Hepatocyte (in vitro differentiated cells): ENCODE results near the gene CACNG7. TPM values are rescaled to one million over a fixed set of nuclear protein-coding genes. Genes with fewer than 3 reads are reported as not detected.

ENCODE experiments used
- DNase-seq: peaks from one replicate; pipeline ENCODE4 v3.0.0-alpha.2; 2016; ENCODE audit warnings: low spot score
- H2AFZ ChIP-seq: fragments of 200-600 bp; sonication (generic); 2 replicates; pipeline ENCODE4 v1.6.0; 2016; ENCODE audit warnings: antibody characterized with exemption, mild to moderate bottlenecking
- H3K27ac ChIP-seq: fragments of 200-600 bp; sonication (generic); 2 replicates; pipeline ENCODE4 v1.5.1; 2016; ENCODE audit warnings: mild to moderate bottlenecking
- H3K27me3 ChIP-seq: fragments of 200-600 bp; sonication (generic); 2 replicates; pipeline ENCODE4 v1.6.1; 2016
- H3K36me3 ChIP-seq: fragments of 200-600 bp; sonication (generic); replicated peaks from 2 replicates; pipeline ENCODE4 v1.5.1; 2016; ENCODE audit warnings: low read depth; ENCODE audit not compliant: insufficient read depth
- H3K4me1 ChIP-seq: fragments of 200-600 bp; sonication (generic); 2 replicates; pipeline ENCODE4 v1.5.1; 2016; ENCODE audit warnings: mild to moderate bottlenecking, moderate library complexity; ENCODE audit not compliant: insufficient read depth
- H3K4me2 ChIP-seq: fragments of 200-600 bp; sonication (generic); 2 replicates; pipeline ENCODE4 v1.6.0; 2016
- H3K4me3 ChIP-seq: fragments of 200-600 bp; sonication (generic); 2 replicates; pipeline ENCODE4 v1.5.1; 2016; ENCODE audit warnings: mild to moderate bottlenecking
- H3K79me2 ChIP-seq: fragments of 200-600 bp; sonication (generic); 2 replicates; pipeline ENCODE4 v1.6.0; 2017; ENCODE audit warnings: mild to moderate bottlenecking
- H3K9me2 ChIP-seq: fragments of 200-600 bp; sonication (generic); replicated peaks from 2 replicates; pipeline ENCODE4 v1.6.0; 2017; ENCODE audit warnings: mild to moderate bottlenecking; ENCODE audit not compliant: insufficient read depth
- H3K9me3 ChIP-seq: fragments of 200-600 bp; sonication (generic); 2 replicates; pipeline ENCODE4 v1.5.1; 2016; ENCODE audit warnings: low read depth, mild to moderate bottlenecking
- H4K20me1 ChIP-seq: fragments of 200-600 bp; sonication (generic); 2 replicates; pipeline ENCODE4 v1.6.0; 2016; ENCODE audit warnings: mild to moderate bottlenecking; ENCODE audit not compliant: insufficient read depth, poor library complexity, severe bottlenecking
- EZH2 ChIP-seq: fragments of 200-600 bp; sonication (generic); IDR thresholded peaks from 2 replicates; pipeline ENCODE4 v1.6.1; 2016; ENCODE audit warnings: antibody characterized with exemption, mild to moderate bottlenecking, borderline replicate concordance
- EZH2phosphoT487 ChIP-seq: fragments of 200-600 bp; sonication (generic); IDR thresholded peaks from one replicate; pipeline ENCODE4 v1.6.1; 2018; ENCODE audit warnings: antibody characterized with exemption, mild to moderate bottlenecking, low read depth, moderate library complexity; ENCODE audit not compliant: unreplicated experiment, severe bottlenecking
- WGBS: methylation state at CpG from one replicate; pipeline ENCODE4 v1.1.6; 2016; ENCODE audit warnings: low lambda C conversion rate; ENCODE audit errors: missing lambda C conversion rate; 5-methylcytosine and 5-hydroxymethylcytosine counted together
- polyA plus RNA-seq: library from polyadenylated mRNA; unstranded; fragments of >200 nt; fragmentation: Nextera tagmentation; extraction: Ambion mirVana; gene quantifications from 2 replicates; pipeline ENCODE4 v1.2.1, GENCODE V29; 2016
- total RNA-seq: library from RNA; depleted of rRNA; stranded (reverse); fragments of >200 nt; gene quantifications from 2 replicates; pipeline ENCODE4 v1.2.3, GENCODE V29; 2014
- TF ChIP-seq, protein P1 (sequence below): fragments of 200-600 bp; sonication (generic); IDR thresholded peaks from 2 replicates; pipeline ENCODE4 v1.5.1; 2016; ENCODE audit warnings: antibody characterized with exemption, mild to moderate bottlenecking; ENCODE audit not compliant: poor library complexity

CACNG7 gene
- total and polyA plus RNA-seq, 2 experiments from 2014 or later: 0.31 to 0.90 TPM

GRCh38 chr19:53953383-53953782 lies 44.3 kb downstream of the CACNG7 start:
- no peak overlapping the region for H2AFZ ChIP-seq
- peaks cover 32% of the 10 kb centered on the region for H3K27me3 ChIP-seq
- H3K9me3 ChIP-seq: no peaks in the 10 kb centered on the region
- H3K4me1 ChIP-seq: no peaks in the 10 kb centered on the region
- no peaks in the 10 kb centered on the region for H4K20me1 ChIP-seq
- TF ChIP-seq EZH2phosphoT487 (no peak), EZH2 (no peak)
- TF ChIP-seq, protein P1, sequence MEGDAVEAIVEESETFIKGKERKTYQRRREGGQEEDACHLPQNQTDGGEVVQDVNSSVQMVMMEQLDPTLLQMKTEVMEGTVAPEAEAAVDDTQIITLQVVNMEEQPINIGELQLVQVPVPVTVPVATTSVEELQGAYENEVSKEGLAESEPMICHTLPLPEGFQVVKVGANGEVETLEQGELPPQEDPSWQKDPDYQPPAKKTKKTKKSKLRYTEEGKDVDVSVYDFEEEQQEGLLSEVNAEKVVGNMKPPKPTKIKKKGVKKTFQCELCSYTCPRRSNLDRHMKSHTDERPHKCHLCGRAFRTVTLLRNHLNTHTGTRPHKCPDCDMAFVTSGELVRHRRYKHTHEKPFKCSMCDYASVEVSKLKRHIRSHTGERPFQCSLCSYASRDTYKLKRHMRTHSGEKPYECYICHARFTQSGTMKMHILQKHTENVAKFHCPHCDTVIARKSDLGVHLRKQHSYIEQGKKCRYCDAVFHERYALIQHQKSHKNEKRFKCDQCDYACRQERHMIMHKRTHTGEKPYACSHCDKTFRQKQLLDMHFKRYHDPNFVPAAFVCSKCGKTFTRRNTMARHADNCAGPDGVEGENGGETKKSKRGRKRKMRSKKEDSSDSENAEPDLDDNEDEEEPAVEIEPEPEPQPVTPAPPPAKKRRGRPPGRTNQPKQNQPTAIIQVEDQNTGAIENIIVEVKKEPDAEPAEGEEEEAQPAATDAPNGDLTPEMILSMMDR: no peak
- no peaks in the 10 kb centered on the region for H3K9me2 ChIP-seq
- WGBS: 91% methylated on average over 8 of the region's 8 CpGs
- H3K79me2 ChIP-seq: no peaks in the 10 kb centered on the region
- H3K27ac ChIP-seq: no peak overlapping the region
- no peak for DNase-seq
- H3K4me2 ChIP-seq: no peak overlapping the region
- H3K4me3 ChIP-seq: no peak overlapping the region
- H3K36me3 ChIP-seq: no peaks in the 10 kb centered on the region

DNA sequence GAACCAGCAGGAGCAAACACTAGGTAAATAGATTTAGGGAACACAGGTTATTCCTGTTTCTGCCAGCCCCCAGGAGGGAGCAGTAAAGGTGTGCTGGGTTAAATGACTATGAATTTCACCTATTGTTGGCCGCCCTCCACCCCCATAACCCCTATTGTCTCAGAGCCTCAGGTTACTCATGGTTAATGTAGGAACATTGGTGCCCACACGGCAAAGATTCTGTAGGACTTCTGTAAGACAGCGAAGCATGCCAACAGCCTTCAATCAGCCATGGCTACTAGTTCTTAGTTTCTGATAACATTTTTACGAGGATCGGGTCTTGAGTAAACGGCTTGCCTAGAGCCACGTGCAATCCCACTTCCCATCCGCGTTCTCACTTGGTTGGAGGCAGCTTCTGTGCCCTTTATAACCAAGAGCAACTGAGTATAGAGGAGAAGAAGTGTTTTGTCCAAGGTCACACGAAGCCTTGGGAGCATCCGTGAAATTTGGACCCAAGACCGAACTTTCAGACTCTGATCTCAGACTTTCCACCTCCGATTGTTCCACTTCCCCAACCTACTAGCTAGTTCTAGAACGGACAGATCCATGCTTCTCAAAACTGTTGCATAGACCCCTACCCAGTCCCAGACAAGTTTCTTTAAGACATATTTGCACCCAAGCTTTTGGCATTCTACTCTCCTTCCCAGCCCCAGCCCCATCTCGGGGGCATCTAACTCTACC lies 48.5 kb downstream of the CACNG7 start:
- no peak overlapping the region for H3K4me2 ChIP-seq
- no peaks in the 10 kb centered on the region for H3K36me3 ChIP-seq
- no peaks in the 10 kb centered on the region for H3K79me2 ChIP-seq
- no peaks in the 10 kb centered on the region for H4K20me1 ChIP-seq
- no peaks in the 10 kb centered on the region for H3K4me1 ChIP-seq
- WGBS: 7% methylated on average over 15 of the region's 15 CpGs
- no peak overlapping the region for H3K27ac ChIP-seq
- TF ChIP-seq EZH2phosphoT487 (no peak), EZH2 (peak; percentile 45)
- TF ChIP-seq, protein P1: no peak
- H3K9me2 ChIP-seq: no peaks in the 10 kb centered on the region
- DNase-seq: no peak
- H3K4me3 ChIP-seq: no peak overlapping the region
- H3K27me3 ChIP-seq: peaks cover 58% of the 10 kb centered on the region
- no peak overlapping the region for H2AFZ ChIP-seq
- no peaks in the 10 kb centered on the region for H3K9me3 ChIP-seq

- H3K36me3 ChIP-seq: no peaks in the 10 kb centered on the region
- H3K9me2 ChIP-seq: no peaks in the 10 kb centered on the region
- H3K4me1 ChIP-seq: no peaks in the 10 kb centered on the region
- H3K4me3 ChIP-seq: no peak overlapping the region
- H3K27me3 ChIP-seq: peaks cover 61% of the 10 kb centered on the region
- H3K79me2 ChIP-seq: no peaks in the 10 kb centered on the region
- 1% methylated on average over 12 of the region's 14 CpGs for WGBS
- no peak overlapping the region for H3K4me2 ChIP-seq
- H3K9me3 ChIP-seq: no peaks in the 10 kb centered on the region
- no peak overlapping the region for H2AFZ ChIP-seq
- H3K27ac ChIP-seq: no peak overlapping the region
- no peaks in the 10 kb centered on the region for H4K20me1 ChIP-seq
- DNase-seq: no peak
- TF ChIP-seq EZH2phosphoT487: no peak
- TF ChIP-seq EZH2: no peak
- TF ChIP-seq, protein P1: no peak
These were observed 49.1 kb downstream of the CACNG7 start for GRCh38 chr19:53958168-53958571.
